OCI-M2 (cell line): ENCODE results near the gene OR51G1.
A peak's percentile ranks its signal among the peaks of the same experiment; 100 is the strongest.
"Not testable (repeated sequence)": the region's sequence is repeated elsewhere in the genome, so short reads cannot be mapped to it uniquely, and the experiment has no call there.

ENCODE experiments used
- DNase-seq: peaks from one replicate; lab custom pipeline; 2025; ENCODE audit not compliant: unreplicated experiment; lab: John Stamatoyannopoulos, UW

The OR51G1 gene

GRCh38 chr11:4924239-4924638 is at the start of gene OR51G1:
Gene OR51G1 (minus strand): TSS chr11:4924339. CDS start chr11:4924339, 0 bp downstream.
- DNase-seq = no peak

DNA sequence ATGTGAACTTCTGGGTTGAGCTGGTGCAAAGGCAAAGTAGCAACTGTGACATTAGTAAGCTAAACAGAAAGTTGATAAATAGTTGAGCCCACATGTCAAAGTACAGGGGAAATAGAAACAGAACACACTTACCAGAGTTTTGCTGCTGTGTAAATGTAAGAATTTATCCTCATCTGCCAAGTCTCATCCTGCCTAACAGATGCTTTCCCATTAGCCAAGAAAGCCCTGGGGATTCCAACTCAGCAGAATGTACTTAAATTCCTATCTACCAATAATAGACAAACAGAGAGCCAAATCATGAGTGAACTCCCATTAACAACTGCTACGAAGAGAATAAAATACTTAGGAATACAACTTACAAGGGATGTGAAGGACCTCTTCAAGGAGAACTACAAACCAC is 38.7 kb upstream of the OR51G1 start:
- DNase-seq = no peak

DNA sequence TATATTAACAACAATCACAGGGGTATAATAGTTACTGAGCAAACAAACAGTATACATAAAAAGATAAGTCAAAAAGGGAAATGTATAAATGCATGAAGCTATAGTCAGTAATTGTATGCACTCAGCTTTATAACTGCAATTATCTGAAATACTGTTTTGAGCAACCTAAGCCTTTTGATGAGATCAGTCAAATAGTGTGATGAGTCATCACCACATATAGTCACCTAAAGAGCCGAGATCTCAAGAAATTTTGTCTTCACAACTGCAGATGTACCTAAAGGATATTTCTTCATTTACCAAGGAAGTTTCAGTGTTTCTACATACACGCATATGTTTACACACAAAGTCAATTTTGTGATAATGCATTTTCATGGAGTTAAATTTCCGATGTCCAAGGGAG is 36.7 kb upstream of the OR51G1 start:
- DNase-seq = no peak

DNA sequence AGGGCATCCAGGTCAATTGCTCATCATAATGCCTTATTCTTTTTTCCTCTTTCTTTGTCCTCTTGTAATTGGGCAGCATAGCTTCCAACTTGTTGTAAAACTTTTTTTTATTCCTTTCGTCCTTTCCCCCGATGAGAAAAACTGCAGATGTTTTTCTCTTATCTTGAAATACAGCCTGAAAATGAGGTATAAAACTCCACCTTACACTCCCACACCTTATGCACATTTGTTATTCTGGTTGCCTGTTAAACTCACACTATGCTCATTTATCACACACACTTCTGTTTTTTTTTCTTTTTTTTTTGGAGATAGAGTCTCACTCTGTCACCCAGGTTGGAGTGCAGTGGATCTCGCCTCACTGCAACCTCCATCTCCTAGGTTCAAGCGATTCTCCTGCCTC is 33.3 kb upstream of the OR51G1 start:
- DNase-seq = no peak

- not testable (repeated sequence) for DNase-seq
Measured at GRCh38 chr11:4955613-4956012, 31.5 kb upstream of the OR51G1 start, which contains the start of gene OR51A2. Gene OR51A2 (minus strand): TSS chr11:4955713. CDS start chr11:4955713, 0 bp downstream.

DNA sequence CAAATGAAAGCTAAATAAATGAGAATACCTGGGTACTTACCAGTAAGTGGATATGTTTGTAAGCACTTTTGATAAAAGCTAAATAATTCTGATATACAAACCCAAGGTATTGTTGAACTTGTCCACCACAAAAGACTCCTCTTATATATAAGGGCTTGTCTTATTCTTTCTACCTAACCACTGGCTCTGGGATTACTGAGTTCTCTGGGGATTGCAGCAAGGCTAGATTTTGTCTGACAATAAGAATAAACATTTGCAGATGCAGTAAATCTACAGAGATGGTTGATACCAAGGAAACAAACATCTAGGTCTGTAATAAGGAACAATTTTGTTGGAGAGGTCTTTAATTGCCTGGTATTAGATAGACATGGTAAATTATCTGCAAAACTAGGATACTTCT is 23.4 kb upstream of the OR51G1 start, which contains the start of gene OR51A4:
Gene OR51A4, minus strand, starts transcription at position 101 of the 400 bp plus-strand sequence. CDS start 505 bp downstream, outside the sequence.
- no peak for DNase-seq

DNA sequence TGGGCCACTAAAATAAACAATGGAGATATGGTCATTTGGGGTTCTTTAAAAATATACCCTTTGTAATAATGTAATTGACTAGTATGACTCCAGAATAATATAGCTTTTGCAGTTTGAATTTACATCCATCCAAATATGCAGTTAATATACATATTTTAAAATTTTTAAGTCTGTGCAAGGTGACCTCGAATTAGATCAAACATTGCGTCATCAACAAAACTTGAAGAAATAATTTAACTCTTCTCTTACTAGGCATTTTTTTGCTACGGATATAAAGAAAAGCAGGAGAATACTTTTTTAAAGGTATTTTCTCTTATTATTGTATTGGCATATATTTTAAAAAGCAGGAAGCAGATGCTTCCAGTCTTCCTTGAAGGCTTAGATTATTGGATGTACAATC is 12.6 kb upstream of the OR51G1 start:
- DNase-seq = no peak

DNA sequence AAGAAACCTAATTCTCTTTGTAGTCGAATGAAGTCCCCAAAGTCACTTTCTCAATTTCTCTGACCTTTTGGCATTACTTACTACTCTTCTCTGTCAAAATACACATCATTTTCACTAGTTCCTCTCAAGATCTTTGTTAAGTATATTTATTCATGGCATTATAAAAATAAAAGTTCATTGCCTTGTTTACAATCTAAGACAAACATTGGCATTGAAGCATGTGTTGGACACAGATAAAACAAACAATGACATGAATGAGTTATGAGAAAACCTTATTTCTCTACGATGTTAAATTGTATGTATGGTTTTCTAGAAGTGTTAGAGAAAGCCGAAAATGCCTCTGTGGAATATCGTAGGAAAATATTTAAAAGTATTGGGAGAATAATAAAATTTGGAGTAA is 8.6 kb upstream of the OR51G1 start:
- no peak for DNase-seq

GRCh38 chr11:4926608-4927007 is 2.5 kb upstream of the OR51G1 start:
- no peak for DNase-seq

- no peak for DNase-seq
Measured at GRCh38 chr11:4922304-4922703, 1.8 kb downstream of the OR51G1 start.

- no peak for DNase-seq
Measured at GRCh38 chr11:4921796-4922195, 2.3 kb downstream of the OR51G1 start.

GRCh38 chr11:4919250-4919649 is 4.9 kb downstream of the OR51G1 start, which contains the start of gene OR51G2:
Gene OR51G2 (minus strand): TSS chr11:4919350. CDS start chr11:4915663, 3,687 bp downstream.
- DNase-seq = no peak

- no peak for DNase-seq
Measured at GRCh38 chr11:4916581-4916980, 7.6 kb downstream of the OR51G1 start.

- no peak for DNase-seq
Measured at GRCh38 chr11:4903484-4903883, 20.7 kb downstream of the OR51G1 start, which contains the start of gene OR51A7. Gene OR51A7 (plus strand): TSS chr11:4903783. CDS start chr11:4907370, 3,587 bp downstream.

DNA sequence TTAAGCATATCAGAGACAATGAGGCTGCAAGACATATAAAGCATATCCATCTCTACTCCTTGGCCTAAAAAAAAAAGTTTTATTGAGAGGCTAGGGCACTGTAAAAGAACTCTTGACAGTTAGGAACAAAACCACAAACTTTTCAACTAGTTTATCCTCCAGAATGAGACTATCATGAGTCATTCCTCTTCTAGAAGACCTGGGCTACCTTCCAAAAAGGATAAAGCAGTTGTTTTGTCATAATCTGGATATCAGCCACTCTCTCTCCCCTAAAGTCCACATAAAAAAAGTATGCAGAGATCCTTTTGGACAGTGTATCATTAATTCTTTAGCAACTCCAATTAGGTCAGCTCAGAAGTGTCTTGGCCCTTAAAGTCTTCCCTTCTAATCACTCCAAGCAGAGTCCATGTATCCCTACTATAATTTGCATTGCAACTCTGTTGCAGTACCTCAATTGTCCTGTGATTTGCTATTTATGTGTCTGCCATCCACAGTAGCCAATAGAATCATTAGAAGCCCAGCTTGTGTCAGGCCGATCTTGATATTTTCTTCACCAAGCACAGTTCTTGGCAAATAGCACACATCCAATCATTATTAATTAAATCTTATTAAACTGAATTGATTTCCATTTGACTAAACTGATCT is 32.0 kb downstream of the OR51G1 start:
- no peak for DNase-seq

DNA sequence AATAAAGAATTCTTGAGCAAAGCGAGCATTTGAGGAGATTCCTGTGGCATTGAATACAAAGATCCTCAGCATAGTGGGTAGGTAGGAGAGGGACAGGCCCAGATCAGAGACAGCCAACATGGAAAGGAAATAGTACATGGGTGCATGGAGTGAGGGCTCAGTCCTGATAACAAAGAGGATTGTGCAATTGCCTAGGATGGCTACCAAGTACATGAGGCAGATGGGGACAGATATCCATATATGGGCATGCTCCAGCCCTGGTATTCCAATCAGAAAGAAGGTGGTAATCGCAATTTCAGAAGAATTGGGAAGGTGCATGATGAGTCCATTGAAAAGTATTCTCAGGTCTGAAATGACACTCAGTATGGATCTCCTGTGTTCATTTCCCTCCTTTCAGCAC is 33.9 kb downstream of the OR51G1 start:
- DNase-seq = no peak

GRCh38 chr11:4887591-4887990 is 36.5 kb downstream of the OR51G1 start:
- no peak for DNase-seq

GRCh38 chr11:4886186-4886585 is 38.0 kb downstream of the OR51G1 start:
- no peak for DNase-seq

- DNase-seq = no peak
Measured at GRCh38 chr11:4884361-4884760, 39.8 kb downstream of the OR51G1 start.

DNA sequence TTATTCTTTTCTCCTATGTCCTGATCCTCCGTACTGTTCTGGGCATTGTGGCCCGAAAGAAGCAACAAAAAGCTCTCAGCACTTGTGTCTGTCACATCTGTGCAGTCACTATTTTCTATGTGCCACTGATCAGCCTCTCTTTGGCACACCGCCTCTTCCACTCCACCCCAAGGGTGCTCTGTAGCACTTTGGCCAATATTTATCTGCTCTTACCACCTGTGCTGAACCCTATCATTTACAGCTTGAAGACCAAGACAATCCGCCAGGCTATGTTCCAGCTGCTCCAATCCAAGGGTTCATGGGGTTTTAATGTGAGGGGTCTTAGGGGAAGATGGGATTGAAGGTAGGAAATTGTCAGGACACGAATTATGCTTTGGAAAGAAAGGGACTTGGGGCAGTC is 41.6 kb downstream of the OR51G1 start:
- DNase-seq = no peak

GRCh38 chr11:4881860-4882500 is 42.2 kb downstream of the OR51G1 start, which contains the start of gene OR51T1:
Gene OR51T1 (plus strand): TSS chr11:4881900. CDS start chr11:4881900, 0 bp downstream.
- DNase-seq = peak; percentile 61

DNA sequence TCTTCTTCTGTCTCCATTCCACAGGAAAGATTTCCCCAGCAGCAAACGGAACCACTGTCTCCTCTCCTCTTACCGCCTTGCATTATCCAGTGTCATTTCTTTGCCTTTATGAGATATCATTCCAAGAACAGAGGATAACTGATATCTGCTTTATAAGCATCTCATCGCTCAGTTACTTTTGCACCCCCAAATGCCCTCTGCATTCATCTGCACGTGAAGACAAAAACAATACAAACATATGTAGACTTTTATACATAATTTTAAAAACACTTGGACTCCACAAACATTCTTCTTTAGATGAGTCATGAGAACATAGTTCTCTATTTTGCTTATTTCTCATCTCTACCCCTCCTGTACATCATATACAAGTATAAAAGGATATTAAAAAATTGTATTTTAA is 43.0 kb downstream of the OR51G1 start:
- no peak for DNase-seq
